GM11168 (cell line): ENCODE results near the gene UQCC2.

Source experiments
- in situ Hi-C: fragments of 300-500 bp; cut with MboI; formaldehyde crosslinking; loops from one replicate; pipeline ENCODE4 v1.12.0; 2022; ENCODE audit warnings: low sequenced_read_pairs; ENCODE audit not compliant: unreplicated experiment

UQCC2 gene

DNA sequence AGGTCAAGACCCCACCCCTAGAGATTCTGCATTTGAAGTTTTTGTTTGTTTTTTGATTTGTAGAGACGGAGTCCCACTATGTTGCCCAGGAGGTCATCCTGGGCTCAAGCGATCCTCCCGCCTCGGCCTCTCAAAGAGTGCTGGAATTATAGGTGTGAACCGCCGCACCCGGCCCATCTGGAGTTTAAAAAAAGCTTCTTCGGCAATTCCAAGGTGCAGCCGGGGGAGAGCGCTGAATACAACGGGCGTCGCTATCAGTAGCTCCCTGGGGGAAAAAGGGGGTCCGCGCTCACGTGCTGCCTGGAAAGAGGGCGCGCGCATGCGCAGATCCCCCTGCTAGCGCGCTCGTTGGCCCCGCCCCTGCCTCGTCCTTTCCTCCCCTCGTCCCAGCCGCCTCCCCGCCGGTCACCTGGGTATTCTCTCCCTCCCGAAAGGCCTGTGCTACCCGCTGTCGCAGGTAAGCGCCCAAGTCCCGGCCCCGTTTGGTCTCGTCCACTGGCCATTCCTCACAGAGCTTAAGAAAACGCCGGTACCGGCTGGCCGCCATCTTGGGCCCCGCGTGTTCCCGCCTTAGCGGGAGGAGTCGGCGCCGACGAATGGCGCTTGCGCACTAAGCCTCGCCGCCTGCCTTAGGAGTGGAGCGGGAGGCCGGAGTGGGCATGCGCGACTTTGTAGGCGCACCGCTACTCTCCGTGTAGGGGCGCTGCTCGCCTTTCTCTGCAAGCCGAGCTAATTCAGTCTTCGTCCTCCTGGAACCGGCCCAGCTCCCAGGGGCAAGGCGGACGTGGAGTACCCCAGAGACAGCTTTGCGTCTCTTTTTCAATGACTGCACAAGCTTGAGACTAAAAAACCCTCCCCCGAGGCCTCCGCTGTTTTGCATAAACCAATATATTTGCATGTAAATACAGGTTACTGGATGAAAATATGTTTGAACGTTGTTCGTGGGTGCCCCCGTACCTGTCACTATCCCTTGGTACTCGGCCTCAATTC, at the start of gene UQCC2:
UQCC2 (minus strand) TSS at position 561 of the 990 bp plus-strand sequence; CDS start at position 547, 14 bp downstream.
- in situ Hi-C loops: loop anchor here (10.0 kb wide), 1 partner anchor 53 kb away; no protein-coding TSS in a partner anchor

DNA sequence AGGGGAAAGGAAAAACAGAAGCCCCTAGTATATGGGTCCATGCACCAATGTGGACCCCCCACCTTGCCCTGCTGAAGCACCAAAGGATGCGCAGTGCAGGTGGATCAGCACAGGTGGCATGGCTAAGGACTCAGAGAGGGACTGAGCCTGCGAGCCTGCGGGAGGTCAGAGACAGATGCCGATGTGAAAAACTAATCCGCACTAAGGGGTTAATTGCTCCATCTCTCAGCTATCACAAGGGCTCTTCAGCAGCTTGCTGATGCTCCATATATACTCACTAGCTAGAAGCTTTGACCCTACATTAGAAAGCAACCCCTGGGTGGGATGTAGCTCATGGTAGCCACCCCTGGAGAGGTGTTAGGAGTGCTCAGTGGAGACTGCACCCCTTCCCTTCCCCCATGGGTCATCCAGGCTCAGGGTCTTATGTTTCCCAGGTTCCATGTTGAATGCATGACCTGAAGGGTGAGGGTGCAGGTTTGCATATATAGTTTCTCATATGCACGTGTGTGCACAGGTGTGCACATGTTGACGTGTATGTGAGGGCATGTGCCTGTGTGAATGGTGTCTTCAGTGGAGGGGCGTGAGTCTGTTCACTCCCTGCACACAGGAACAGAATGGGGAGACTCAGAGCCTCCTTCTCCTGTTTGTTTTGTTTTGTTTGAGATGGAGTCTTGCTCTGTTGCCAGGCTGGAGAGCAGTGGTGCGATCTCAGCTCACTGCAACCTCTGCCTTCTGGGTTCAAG, 48.6 kb upstream of the UQCC2 start:
- in situ Hi-C loops: loop anchor here (10.0 kb wide), 1 partner anchor 45 kb away; the partner anchor contains the start of gene UQCC2

DNA sequence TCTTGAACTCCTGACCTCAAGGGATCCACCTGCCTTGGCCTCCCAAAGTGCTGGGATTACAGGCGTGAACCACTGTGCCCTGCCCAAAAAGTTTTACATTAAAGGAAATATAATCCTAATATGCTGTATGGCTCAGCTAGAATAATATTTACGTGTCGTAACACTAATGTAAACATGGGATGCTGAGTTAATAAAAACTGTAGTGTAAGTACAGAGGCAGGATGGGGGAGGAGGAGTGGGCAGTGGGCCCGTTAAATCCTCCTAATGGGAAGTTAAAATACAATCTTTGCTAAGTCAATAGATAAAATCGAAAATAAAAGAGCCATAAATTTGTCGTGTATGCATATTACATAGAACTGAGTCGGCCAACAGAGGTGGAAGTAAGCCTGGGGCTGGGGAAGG, 47.3 kb upstream of the UQCC2 start:
- in situ Hi-C loops: no loop called here

DNA sequence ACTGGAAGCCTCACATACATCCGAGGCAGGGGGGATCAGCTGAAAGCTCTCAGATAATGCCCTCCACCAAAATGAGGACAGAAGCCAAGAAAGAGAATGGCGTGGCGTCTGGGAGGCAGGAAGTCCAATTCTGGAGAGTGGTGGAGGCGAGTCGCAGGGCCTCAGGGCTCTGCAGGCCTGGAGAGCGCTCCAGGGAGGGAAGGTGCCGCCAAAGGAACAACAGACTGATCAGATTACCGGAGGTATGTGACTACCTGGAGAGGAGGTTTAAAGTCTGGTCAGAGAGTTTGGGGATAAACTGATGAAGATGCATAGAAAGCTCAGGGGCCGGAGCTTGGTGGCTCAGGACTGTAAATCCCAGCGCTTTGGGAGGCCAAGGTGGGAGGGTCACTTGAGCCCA, 46.4 kb upstream of the UQCC2 start:
- in situ Hi-C loops: no loop called here

DNA sequence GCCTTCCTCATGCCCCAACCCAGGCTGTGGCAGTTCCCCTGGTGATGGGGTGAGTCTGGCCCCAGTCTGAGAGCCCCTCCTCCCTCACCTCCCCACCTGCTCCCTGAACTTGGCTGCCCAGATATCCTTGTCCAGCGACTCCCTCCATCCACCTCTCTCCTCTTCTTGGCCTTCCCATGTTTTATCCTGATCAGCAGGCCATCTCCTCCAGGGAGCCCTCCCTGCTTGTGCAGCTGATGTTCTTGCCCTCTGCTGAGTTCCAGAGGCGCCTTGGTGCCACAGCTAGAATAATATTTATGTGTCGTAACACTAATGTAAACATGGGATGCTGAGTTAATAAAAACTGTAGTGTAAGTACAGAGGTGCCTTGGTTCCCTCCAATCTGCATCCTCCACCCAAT, 45.6 kb upstream of the UQCC2 start:
- in situ Hi-C loops: no loop called here

DNA sequence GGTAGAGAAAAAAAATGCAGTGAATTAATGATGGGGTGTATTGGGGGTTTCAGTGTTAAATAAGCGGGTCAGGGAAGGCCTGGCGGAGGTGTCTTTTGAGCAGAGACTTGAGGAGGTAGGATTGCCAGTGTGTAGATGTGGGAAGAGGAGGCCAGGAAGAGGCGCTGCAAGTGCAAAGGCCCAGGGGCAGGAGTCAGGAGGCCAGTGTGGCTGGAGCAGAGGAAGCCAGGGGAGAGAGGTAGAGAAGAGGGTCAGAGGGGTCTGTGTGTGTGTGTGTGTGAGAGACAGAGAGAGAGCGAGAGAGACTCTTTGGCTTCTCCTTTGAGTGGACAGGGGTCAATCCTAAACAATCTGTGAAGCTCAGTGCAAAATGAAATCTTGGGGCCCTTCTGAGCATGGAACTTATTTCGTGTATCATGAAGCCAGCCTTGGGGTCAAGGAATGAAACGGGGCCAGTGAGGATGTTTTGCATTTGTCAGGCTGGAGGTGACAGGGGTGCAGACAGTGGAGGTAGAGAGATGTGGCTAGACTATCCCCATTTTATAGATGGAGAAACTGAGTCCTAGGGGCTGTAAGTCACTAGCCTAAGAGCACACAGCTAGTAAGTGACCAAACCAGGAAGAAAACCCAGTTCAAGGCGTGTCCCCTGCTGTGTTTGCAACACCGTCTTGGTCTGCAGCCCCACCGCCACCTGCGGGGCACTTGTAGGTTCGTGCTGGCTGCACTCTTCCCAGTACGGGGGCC, 44.9 kb upstream of the UQCC2 start:
- in situ Hi-C loops: no loop called here

DNA sequence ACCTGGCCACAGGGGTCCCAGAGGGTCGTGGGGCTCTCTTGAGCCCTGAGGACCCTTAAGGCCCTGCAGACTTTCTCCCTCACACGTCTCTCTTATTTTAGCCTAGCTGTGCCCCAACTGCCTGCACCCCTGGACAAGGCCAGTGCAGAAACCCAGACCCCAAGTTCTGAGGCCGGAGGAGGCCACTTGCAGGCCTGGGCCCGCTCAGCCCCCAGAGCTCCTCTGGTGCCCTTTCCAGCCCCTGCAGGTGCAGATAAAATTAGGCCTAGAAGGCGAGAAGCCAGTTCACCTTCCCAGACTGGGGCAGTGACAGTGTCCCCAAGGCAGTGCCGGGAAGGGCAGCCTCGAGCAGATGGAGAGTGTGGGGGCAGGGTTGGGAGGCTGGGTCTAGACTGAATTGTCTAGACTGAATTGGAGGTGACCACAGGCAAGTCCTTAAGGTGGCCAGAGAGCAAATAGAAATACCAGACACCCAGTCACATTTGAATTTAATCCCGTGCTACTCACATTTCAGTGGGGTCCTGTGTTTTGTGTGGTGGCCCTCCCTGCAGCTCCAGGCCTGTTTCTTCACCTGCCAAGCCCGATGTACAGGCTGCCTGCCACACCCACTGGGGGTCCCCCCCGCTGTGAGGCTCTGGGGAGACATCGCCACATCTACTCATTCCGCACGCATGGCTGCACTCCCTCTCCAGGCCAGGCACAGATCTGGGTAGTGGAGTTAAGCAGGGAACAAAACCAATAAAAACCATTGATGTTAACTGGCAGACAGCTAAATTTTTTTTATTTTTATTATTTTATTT, 43.8 kb upstream of the UQCC2 start:
- in situ Hi-C loops: no loop called here

DNA sequence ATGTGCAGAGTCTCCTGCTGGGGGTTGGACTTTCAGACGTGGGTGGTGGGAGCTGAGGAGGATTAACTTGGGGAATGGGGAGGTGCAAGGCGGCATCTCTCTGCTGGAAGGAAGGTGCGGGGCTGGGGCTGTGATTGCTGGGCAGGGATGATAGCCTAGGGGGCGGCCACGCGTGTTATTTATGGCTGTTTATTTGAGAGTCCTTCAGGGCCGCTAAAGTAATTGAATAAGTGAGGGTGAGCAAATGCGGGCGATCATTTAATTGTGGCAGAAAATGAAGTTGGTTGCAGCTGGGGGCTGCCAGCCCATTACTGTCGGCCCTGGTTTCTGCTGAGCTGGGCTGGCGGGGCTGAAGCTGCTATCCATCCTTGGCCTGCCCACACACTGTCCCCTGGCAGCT, 42.7 kb upstream of the UQCC2 start:
- in situ Hi-C loops: no loop called here

DNA sequence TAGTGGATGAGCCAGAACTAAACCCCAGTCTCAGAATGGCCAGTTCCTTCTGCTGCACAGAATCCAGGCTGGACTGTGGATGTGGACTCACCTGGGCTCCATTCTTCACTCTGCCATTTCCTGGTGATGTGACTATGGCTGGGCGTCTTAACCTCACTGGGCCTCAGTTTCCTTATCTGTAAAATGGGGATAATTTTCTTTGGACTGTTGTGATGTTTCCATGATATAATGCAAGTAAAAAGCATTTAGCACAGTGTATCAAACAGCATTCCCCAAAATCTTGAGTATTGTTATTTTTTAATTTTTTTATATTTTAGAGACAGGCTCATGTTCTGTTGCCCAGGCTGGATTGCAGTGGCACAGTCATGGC, 41.1 kb upstream of the UQCC2 start:
- in situ Hi-C loops: no loop called here

DNA sequence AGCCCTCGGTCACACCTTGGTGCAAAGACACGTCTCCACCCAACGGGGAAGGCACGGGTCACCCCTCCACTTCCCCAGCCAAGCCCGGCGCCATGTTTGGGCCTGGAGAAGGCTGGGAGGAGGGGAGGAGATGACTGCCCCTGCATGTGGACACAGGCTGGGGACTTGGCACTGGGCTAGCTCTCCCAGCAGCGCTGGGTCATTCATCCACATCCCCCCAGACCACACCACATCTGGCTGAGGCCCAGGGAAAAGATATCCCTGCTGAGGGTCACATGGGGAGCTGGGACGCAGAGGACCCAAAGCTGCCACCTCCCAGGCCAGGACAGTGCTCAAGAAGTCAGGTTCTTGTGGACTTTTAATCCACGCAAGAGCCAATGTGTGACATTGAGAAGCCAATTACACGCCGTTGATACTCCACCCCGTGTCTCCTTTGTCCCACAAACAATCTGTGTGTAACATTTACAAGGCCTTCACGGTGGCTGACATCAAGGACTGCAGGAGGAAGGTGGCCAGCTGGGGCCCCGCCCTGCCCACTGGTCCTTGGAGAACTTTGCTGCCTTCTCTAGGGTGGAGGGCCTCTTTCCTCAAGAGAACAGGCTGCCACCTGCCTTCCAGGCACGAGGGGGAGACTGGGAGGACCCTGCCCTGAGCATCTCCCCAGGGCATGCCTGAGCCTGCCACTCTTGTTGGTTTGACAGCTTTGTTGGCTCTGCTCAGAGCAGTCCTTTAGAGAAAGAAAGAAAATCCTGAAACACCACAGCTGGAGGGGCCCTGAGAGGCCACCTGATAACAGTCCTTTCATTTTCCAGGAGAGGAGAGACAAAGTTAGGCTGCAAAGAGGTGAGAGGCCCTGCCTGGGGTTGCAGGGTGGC, 40.5 kb upstream of the UQCC2 start:
- in situ Hi-C loops: no loop called here

DNA sequence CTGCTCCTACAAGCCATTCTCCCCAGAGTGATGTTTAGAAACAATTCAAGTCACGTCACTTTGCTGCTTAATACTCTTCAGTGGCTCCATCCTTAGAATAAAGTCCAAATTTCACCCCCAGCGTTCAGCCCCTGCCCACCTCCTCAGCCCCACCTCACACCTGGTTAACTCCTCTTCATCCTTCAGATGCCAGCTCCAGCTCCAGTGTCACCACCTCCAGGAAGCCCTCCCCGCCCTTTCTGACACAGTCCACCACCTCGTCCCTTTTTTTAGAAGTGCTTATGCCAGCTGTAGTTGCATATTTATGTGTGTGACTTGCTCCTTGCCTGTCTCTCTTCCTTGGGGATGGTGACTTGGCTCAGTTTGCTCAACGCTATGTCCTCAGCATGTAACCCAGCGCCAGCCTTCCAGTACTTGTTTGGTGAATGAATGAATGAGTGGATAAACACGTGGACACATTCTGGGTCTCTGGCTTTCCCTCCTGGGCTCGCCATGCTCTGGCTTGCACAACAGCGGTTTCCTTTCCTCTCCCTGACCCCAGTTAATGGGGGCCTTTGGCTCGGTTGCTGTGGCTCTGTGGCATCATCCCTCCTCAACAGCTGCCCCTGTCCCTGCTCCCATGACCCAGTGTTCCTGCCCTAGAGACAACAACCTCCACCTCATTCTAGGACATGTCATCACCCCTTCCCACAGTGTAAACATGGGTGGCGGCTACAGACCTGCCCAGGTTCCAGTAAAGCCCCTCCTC, 38.9 kb upstream of the UQCC2 start:
- in situ Hi-C loops: no loop called here

DNA sequence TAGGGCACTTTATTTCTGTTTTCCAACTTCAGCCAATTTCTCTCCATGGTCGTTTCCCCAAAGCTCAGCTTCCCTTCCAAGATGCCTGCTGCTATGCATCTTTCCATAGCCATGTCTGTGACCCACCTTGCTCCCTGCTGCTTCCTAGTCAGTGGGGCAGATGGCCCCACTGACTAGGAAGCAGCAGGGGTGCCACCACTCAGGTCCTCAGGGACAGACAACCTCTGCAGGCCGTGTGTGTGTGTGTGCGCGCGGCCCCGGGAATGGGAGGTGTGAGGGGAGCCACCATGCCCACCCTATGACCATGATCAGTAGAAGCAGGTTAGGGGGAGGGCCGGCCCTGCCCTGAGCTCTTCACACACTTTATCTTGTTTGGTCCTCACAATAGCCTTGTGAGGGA, 37.9 kb upstream of the UQCC2 start:
- in situ Hi-C loops: no loop called here

DNA sequence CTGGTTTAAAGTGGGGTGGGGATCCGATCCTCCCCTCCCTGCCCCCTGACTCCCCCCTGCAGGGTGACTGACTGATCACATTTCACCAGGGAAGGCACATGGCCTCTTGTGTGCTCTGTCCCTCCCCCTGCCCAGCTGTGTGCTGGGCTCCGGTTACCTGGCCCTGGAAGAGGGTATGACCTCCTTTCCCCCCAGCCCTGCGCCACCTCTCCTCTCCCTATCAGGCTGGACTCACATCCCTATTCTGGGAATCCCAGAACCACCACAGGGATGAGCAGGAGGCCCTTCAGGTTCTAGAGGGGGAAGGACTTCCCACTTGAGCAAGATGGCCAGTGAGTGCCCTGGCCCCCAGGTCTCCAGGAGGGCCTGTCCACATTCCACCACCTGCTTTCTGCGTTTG, 37.3 kb upstream of the UQCC2 start:
- in situ Hi-C loops: no loop called here

DNA sequence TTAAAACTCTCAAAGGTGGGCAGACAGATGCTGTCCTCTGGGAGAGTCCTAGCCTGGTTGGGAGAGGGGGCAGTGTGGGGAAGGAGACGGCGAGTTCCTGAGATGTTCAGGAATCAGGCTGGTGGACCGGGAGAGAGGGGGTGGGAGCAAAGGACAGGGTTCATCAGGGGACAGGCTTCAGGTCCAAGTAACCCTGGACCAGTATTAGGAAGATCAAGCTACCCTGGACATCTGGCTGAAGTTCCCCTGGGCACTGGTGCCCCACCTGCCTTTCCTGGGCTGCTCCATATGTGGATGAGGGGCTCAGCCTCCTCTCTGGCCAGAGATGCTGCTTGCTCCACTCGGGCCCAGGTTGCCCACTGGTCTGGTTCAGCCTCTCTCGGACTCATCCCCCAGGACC, 36.3 kb upstream of the UQCC2 start:
- in situ Hi-C loops: no loop called here

DNA sequence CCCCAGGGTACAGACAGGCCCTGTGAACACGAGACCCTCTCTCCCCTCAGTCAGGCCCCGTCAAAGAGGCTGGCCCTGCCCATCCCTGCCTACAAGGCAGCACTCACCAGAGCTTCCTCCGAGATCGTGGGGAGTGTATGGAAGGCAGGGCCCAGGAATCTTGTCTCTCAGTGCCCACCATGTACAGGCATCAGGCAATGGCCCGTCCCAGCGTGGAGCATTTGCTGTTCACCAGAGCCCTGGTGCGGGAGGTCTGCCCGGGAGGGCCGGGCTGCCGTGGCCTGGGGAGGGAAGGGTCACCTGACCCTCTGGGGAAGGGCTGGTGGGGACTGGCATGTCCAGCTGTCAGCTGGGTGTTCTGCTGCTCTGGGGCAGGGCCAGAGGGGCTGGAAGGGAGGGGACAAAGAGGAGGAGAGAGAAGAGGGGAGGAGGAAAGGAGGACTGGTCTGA, 35.2 kb upstream of the UQCC2 start, which contains the start of gene IP6K3:
IP6K3 (minus strand) TSS at position 255 of the 450 bp plus-strand sequence. CDS start 11,429 bp downstream, outside the sequence.
- in situ Hi-C loops: no loop called here

DNA sequence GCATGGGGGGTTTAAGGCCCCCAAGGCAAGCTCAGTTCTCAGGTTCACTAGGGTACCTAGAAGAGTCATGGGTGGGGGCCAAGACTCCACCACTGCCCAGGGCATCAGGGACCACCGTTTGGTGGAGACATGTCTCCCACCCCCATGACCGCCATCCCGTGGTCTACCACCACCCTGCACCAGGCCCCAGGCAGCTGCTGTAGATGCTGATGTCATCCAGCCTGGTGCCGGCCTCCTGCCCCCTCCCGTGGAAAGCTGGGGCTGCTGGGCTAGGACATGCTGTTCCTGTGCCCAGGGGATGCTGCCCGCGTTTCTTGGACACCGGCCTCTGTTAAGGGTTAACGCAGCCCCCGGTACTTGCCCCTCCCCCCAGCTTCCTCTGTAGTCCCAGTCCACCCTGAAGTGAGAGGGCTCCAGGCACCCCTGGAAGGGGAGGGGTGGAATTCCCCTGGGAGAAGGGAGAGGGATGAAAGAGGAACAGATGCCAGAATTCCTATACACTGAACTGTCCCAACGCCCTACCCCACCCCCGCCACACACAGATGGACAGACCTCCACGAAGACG, 34.6 kb upstream of the UQCC2 start:
- in situ Hi-C loops: no loop called here

DNA sequence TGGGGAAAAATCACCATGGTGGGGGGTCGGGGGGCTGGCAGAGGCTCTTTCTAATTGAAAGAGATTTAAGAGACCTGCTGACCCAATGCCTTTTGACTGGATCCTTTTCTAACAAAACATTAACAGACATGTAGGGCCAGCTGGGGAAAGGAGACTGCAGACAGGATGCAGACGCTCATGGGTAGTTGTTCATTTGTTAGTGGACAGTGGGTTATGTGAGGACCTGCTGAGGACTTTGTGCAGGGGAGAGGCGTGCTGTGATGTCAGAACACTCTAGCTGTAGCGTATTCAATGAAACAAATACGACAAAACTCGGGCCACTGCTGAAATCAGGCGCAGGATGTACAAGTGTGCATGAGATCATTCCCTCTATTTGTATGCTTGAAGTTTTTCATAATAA, 34.0 kb upstream of the UQCC2 start:
- in situ Hi-C loops: no loop called here
